ENCODE measurements around the gene TMEM184A. TPM values are rescaled to one million over a fixed set of nuclear protein-coding genes. Genes with fewer than 3 reads are reported as not detected.

TMEM184A gene
- total and polyA plus RNA-seq, 2 of the 13 experiments (the other 11 are each of a cell fraction or from before 2014, with no cell fraction given) = 9.5 to 20.4 TPM

DNA sequence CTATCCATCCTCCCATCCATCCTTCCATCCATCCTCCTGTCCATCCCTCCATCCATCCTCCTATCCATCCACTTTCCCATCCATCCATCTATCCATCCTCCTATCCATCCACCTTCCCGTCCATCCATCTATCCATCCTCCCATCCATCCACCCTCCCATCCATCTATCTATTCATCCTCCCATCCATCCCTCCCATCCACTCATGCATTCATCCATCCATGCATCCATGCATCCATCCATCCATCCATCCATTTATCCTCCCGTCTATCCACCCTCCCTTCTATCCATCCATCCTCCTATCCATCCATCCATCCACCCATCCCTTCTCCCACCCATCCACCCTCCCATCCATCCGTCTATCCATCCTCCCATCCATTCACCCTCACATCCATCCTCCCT, 39.0 kb upstream of the TMEM184A start:
- 0 out of 2 replicates have a peak, but pooled peaks cover 4% of the 10 kb centered on the region for H3K4me1 ChIP-seq (ENCODE audit: insufficient read depth, low read length)
- BruUV-seq (replicated peaks) = no TSS peak
- no peak for ATAC-seq
- no peak overlapping the region for H3K27ac ChIP-seq (ENCODE audit: extremely low read length, insufficient read depth, low read length)
- no peak for FAIRE-seq
- no peaks in the 10 kb centered on the region for H3K79me2 ChIP-seq (ENCODE audit: insufficient read depth, low read length)
- H2AFZ ChIP-seq (ENCODE audit: low read length) = no peak overlapping the region
- in situ Hi-C loops (cut with HindIII; ENCODE audit: extremely low pct_ligation_motif_present, low pct_unique_long_range_greater_than_20kb) (loop anchor here (25.0 kb wide), 1 partner anchor 617 kb away; no protein-coding TSS in a partner anchor), intact Hi-C loops (cut with micrococcal nuclease; ENCODE audit: unreplicated experiment) (no loop called here)
- H3K36me3 ChIP-seq (replicated peaks in 1 of 2; ENCODE audit: control insufficient read depth in 1 of 2, insufficient read depth in 2 of 2, low read length in 2 of 2) = no peaks in the 10 kb centered on the region
- H3K9ac ChIP-seq (ENCODE audit: insufficient read depth, low read depth, low read length) = no peak overlapping the region
- POLR2A ChIA-PET = no interaction called here
- TF ChIP-seq ZNF205 (CRISPR knock-in tag; IDR thresholded peaks at IDR 0.05) = no peak
- TF ChIP-seq EED (CRISPR knock-in tag; IDR thresholded peaks at IDR 0.05) = no peak
- TF ChIP-seq KLF11 (CRISPR knock-in tag; IDR thresholded peaks at IDR 0.05) = no peak
- no peak for TF ChIP-seq JUN (CRISPR knock-in tag; IDR thresholded peaks at IDR 0.05)
- no peak for TF ChIP-seq PHF20 (CRISPR knock-in tag; IDR thresholded peaks at IDR 0.05)
- TF ChIP-seq NR2F6 (IDR thresholded peaks at IDR 0.05) = no peak
- no peak for TF ChIP-seq NR2F6 (CRISPR knock-in tag; IDR thresholded peaks at IDR 0.05)
- no peak for TF ChIP-seq ZNF7 (CRISPR knock-in tag; IDR thresholded peaks at IDR 0.05)
- no peak for TF ChIP-seq ZNF574 (CRISPR knock-in tag; IDR thresholded peaks at IDR 0.05)
- TF ChIP-seq ZBTB14 (CRISPR knock-in tag; IDR thresholded peaks at IDR 0.05) = no peak
- no peak overlapping the region for H3K4me2 ChIP-seq (ENCODE audit: low read depth, low read length)
- H3K4me3 ChIP-seq (replicated peaks in 1 of 3; ENCODE audit: insufficient read depth in 1 of 3, low read depth in 2 of 3, low read length in 3 of 3) = no peak overlapping the region
- CTCF ChIA-PET (ENCODE audit: low intra/inter-chr PET ratio, low total read pairs) = no interaction called here
- DNase-seq (ENCODE audit: low spot score) = no peak
- H3K9me3 ChIP-seq (ENCODE audit: low read length) = no peaks in the 10 kb centered on the region
- H3K27me3 ChIP-seq (ENCODE audit: control insufficient read depth in 1 of 2, insufficient read depth in 2 of 2, low read length in 2 of 2) = peaks cover 6 to 79% of the 10 kb centered on the region in 2 experiments; a peak in 3 of 5 replicates
- WGBS (ENCODE audit: low lambda C conversion rate) = 1% methylated on average over 3 of the region's 3 CpGs
- H4K20me1 ChIP-seq (ENCODE audit: insufficient read depth, low read length) = no peaks in the 10 kb centered on the region

Data from HepG2 (cell line).